Large intestine (tissue), 3 donors: ENCODE data around the gene RAD18. TPM values are rescaled to one million over a fixed set of nuclear protein-coding genes. Genes with fewer than 3 reads are reported as not detected.
A peak's percentile ranks its signal among the peaks of the same experiment; 100 is the strongest.

Experiments
- DNase-seq, 2 donors: peaks; one replicate each; pipeline versions ENCODE4 v3.0.0 to v3.0.0-alpha.2; 2013
- H3K27ac ChIP-seq: one replicate; pipeline ENCODE4 v1.5.1; 2013; ENCODE audit warnings: low read length
- H3K27me3 ChIP-seq: 2 replicates; pipeline ENCODE4 v1.6.1; 2013; ENCODE audit warnings: low read length; ENCODE audit not compliant: control insufficient read depth, insufficient read depth
- H3K36me3 ChIP-seq: 2 replicates; pipeline ENCODE4 v1.6.1; 2013; ENCODE audit warnings: low read length; ENCODE audit not compliant: control insufficient read depth, insufficient read depth
- H3K4me1 ChIP-seq: one replicate; pipeline ENCODE4 v1.6.1; 2013; ENCODE audit warnings: low read length; ENCODE audit not compliant: control insufficient read depth, insufficient read depth
- H3K4me3 ChIP-seq: one replicate; pipeline ENCODE4 v1.5.1; 2013; ENCODE audit warnings: low read length
- H3K9me3 ChIP-seq: one replicate; pipeline ENCODE4 v1.6.1; 2013; ENCODE audit warnings: mild to moderate bottlenecking, low read depth, low read length, moderate library complexity; ENCODE audit not compliant: control insufficient read depth
- WGBS: methylation state at CpG from one replicate; pipeline ENCODE4 v1.1.5; 2013; ENCODE audit warnings: low lambda C conversion rate; ENCODE audit not compliant: insufficient coverage; 5-methylcytosine and 5-hydroxymethylcytosine counted together
- polyA plus RNA-seq: library from polyadenylated mRNA; unstranded; fragments of 120-200 nt; gene quantifications from one replicate; pipeline ENCODE4 v1.2.1, GENCODE V29; 2013

RAD18 gene
- polyA plus RNA-seq, 1 donor: 8.2 TPM

DNA sequence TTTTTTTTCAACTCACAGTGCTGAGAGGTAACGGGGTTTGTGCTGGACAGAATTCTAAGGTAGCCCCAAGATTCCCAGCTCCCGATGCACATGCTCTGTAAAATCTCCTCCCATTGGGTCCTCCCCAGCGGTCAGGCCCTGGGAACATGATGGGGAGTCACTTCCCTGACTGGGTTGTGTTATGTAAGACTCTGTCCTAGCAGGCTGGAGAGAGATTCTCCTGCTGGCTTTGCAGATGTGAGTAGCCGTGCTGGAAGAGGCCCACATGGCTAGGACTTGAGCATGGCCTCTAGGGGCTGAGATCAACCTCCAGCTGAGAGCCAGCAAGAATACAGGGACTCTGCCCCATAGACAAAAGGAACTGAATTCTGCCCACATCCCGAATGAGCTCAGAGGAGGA lies 110.2 kb downstream of the RAD18 start:
- DNase-seq: no peak
- Histone ChIP-seq H3K4me1 (no peaks in the 10 kb centered on the region), H3K27me3 (no peaks in the 10 kb centered on the region), H3K4me3 (no peak overlapping the region), H3K36me3 (no peaks in the 10 kb centered on the region), H3K27ac (no peak overlapping the region), H3K9me3 (no peaks in the 10 kb centered on the region)
- WGBS: no CpG with 5 or more reads among the region's 5 CpGs

DNA sequence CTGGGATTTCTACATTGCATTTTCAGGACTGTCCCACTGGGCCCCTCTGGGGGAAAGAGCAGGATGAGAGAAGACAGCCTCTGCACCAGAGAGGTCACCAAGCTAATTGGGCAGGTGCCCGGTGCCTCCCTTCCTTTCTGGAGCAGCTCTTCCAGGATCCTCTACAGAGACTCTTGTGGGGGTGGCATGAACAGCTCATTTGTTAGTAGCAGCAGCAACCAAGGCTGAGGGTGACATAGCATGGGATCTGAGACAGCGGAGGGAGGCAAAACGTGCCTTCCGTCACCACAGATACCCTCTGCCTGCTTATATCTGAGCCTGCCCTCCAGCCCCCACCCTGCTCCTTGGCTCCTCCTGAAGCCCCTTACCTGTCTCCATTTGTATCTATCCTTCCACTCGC lies 110.8 kb downstream of the RAD18 start:
- WGBS: 93% methylated on average over 3 of the region's 5 CpGs

DNA sequence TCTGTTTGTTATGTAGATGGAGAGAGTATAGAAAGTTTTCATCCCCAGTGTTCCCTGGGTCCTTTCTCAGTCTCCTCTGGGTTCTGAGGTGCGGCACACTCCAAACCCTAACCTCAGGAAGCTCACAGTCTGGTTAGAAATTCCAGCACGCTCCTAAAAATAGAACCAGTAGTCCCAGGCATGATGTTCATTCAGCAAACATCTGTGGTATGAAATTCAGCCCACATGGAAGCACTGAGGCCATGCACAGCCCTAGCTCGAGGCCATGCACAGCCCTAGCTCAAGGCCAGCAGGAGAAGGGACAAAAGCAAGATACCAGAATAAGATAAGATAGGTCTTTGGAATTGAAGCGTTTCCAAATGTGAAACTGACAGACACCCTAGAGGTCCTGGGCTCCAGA lies 111.6 kb downstream of the RAD18 start:
- no peaks in the 10 kb centered on the region for H3K9me3 ChIP-seq
- no peaks in the 10 kb centered on the region for H3K4me1 ChIP-seq
- WGBS: 80% methylated on average over 1 of the region's 4 CpGs
- no peak overlapping the region for H3K4me3 ChIP-seq
- no peak overlapping the region for H3K27ac ChIP-seq
- H3K36me3 ChIP-seq: no peaks in the 10 kb centered on the region
- H3K27me3 ChIP-seq: no peaks in the 10 kb centered on the region
- DNase-seq: no peak

More for the DNA sequence above, 110.8 kb downstream of the RAD18 start:
- H3K36me3 ChIP-seq: no peaks in the 10 kb centered on the region
- DNase-seq: no peak
- no peaks in the 10 kb centered on the region for H3K9me3 ChIP-seq
- no peaks in the 10 kb centered on the region for H3K27me3 ChIP-seq
- H3K27ac ChIP-seq: no peak overlapping the region
- H3K4me3 ChIP-seq: no peak overlapping the region
- H3K4me1 ChIP-seq: no peaks in the 10 kb centered on the region

DNA sequence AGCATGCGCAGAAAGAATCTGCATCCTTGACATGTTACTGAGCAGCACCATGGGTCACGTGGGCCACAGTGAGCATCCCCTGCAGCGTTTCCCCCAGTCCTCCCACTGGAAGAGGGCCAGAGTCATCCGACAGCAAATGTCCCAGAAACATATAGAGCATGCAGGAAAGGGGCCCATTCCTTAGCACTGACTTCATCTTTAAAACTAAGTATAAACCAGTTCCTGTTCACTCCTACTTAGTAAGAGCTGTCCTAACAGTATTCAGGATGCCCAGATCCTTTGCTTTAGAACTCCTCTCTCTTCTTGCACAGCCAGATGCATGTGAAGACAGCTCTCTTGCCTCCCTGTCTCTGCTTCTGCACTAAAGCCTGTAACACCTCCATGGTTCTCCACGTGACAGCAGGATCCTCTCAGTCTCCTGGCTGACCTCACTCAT lies 114.6 kb downstream of the RAD18 start:
- Histone ChIP-seq H3K36me3 (no peaks in the 10 kb centered on the region), H3K4me3 (no peak overlapping the region), H3K4me1 (no peaks in the 10 kb centered on the region), H3K27me3 (no peaks in the 10 kb centered on the region), H3K27ac (no peak overlapping the region), H3K9me3 (no peaks in the 10 kb centered on the region)
- DNase-seq: peak in 1 of 2 donors; percentile 12
- no CpG with 5 or more reads among the region's 5 CpGs for WGBS

DNA sequence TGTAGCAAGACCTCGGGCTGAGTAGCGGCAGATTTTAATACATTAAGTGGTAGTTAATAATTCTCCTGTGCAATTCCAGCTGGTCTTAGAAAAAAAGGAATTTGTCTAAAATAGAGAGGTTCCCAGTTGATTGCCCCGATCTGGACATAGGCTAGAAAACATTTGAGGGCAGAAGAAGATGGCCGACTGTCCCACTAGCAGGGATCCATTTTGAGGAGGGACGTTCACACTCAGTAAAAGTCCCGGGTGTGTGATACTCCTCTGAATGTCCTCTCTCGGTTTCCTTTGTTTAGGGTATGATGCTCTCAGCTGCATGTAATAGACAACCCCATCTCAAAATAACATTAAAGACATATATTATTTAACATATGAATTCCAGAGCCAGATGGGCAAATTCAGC lies 116.0 kb downstream of the RAD18 start:
- no peaks in the 10 kb centered on the region for H3K9me3 ChIP-seq
- DNase-seq: no peak
- H3K27me3 ChIP-seq: no peaks in the 10 kb centered on the region
- no peak overlapping the region for H3K4me3 ChIP-seq
- no peaks in the 10 kb centered on the region for H3K36me3 ChIP-seq
- no peaks in the 10 kb centered on the region for H3K4me1 ChIP-seq
- no peak overlapping the region for H3K27ac ChIP-seq
- WGBS: no CpG with 5 or more reads among the region's 7 CpGs

DNA sequence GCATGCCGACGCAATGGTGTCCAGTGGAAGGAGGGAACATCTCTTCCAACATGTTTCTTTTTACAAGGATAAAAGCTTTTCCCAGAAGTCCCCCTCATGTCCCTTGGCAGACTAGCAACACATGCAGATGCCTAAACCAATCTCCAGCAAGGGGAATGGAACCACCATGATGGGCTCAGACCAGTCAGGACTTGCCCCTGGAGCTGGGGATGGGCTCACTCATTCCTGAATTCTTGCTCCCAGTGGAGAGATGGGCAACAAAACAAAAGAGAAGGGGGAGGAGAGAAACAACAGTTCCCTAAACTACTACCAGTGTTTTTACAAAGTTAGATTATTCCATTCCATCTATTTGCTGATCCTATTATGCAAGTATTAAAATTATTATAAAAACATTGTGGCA lies 117.1 kb downstream of the RAD18 start:
- Histone ChIP-seq H3K9me3 (no peaks in the 10 kb centered on the region), H3K36me3 (no peaks in the 10 kb centered on the region), H3K4me3 (no peak overlapping the region), H3K4me1 (no peaks in the 10 kb centered on the region), H3K27ac (no peak overlapping the region), H3K27me3 (no peaks in the 10 kb centered on the region)
- no CpG with 5 or more reads among the region's 2 CpGs for WGBS
- no peak for DNase-seq

DNA sequence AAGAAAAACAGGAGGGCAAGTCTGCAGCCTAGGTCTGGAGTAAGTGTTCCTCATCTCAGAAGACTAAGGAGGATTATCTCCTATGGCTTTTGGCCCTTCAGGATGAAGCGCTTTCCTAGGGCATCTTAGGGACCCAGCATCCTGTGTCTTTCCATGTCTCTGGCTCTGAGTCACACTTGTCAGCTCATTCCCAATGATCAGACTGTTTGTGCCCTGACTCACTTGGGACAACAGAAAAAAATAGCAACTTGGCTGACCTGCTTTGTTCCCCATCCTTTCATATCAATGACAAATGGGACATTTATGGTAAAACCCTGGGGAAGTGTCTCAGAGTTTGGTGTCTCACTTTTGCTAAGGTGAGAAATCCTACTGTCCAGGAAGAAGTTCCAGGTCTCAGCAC lies 117.6 kb downstream of the RAD18 start:
- Histone ChIP-seq H3K27me3 (no peaks in the 10 kb centered on the region), H3K36me3 (no peaks in the 10 kb centered on the region), H3K27ac (no peak overlapping the region), H3K4me1 (no peaks in the 10 kb centered on the region), H3K4me3 (no peak overlapping the region), H3K9me3 (no peaks in the 10 kb centered on the region)
- no peak for DNase-seq
- WGBS: 100% methylated on average over 1 of the region's 1 CpG

DNA sequence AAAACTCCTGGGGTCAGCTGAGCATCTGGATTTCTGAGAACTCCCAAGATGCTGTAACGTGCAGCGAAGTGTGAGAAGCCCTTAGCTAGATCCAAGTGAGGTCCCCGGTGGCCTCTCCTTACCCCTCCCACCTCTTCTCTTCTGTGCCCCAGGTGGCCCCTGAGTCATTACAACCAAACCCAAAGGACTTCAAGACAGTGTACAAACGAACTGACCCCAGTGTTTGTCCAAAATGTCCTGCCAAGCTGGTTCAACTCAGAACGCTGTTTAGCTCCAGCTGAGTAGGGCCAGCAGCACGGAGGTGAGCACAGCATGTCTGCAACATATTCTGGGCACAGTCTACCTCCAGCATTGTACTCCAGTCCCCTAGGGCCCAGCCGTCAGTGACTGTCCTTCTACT lies 119.9 kb downstream of the RAD18 start:
- no peaks in the 10 kb centered on the region for H3K36me3 ChIP-seq
- H3K27me3 ChIP-seq: no peaks in the 10 kb centered on the region
- H3K27ac ChIP-seq: no peak overlapping the region
- no peak overlapping the region for H3K4me3 ChIP-seq
- no peaks in the 10 kb centered on the region for H3K9me3 ChIP-seq
- no peaks in the 10 kb centered on the region for H3K4me1 ChIP-seq
- no peak for DNase-seq
- WGBS: no CpG with 5 or more reads among the region's 7 CpGs

DNA sequence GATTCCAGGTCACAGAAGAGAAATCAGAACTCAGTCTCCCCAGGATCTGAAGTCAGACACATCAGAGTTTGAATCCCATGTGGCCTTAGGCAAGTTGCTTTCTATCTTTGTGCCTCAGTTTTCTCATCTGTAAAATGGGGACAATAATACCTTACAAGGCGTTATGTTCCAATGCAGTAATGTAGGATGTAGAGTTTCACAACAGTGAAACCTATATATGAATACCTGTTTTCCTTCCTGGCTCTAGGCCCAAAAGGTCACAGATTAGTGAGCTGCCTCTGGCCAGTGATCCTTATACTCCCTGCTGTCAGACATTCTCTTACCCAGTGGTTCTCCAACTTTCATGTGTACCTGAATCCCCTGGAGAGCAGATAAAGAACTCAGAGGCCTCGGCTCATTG lies 121.0 kb downstream of the RAD18 start:
- Histone ChIP-seq H3K4me1 (no peaks in the 10 kb centered on the region), H3K27me3 (no peaks in the 10 kb centered on the region), H3K9me3 (no peaks in the 10 kb centered on the region), H3K36me3 (no peaks in the 10 kb centered on the region), H3K4me3 (no peak overlapping the region), H3K27ac (no peak overlapping the region)
- no peak for DNase-seq
- no CpG with 5 or more reads among the region's 2 CpGs for WGBS

DNA sequence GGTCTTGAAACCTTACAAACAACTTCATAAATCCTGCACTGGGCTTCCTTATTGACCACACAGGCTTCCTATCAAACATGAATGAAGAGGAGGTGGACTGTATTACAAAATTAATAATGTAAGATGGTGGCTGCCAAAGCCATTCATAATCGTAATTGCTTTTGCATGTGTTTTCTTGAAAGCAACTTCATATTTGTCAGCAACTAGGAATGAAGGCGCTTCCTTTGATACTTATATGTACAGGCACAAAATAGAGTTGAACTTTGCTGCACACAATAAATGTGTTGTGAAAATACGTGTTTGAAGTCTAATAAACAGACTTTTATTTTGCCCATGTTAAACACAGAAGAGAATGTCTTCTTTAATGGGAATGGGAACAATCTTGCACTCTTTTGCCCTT lies 121.8 kb downstream of the RAD18 start:
- WGBS: 92% methylated on average over 2 of the region's 3 CpGs
- no peaks in the 10 kb centered on the region for H3K27me3 ChIP-seq
- no peaks in the 10 kb centered on the region for H3K9me3 ChIP-seq

DNA sequence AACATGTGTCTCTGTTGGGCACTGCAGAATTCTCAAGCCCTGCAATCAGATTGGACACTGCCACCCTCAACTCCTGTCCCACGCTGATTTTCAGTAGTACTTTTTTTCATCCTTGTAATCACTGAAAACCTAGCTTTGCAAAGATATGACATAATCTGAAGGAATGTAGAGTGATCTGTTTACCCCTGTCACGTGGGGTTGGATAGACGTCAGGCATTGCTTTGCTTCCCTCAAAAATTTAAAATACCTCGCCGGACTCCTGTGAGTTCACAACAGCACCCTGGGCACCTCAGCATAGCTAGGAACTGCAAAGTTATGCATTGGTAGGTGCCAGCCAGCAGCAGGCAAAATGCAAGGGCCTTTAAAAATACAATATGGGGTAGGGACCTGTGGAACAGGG lies 122.7 kb downstream of the RAD18 start:
- no peaks in the 10 kb centered on the region for H3K36me3 ChIP-seq
- H3K4me3 ChIP-seq: no peak overlapping the region
- H3K27me3 ChIP-seq: no peaks in the 10 kb centered on the region
- no peaks in the 10 kb centered on the region for H3K9me3 ChIP-seq
- no peak for DNase-seq
- H3K4me1 ChIP-seq: no peaks in the 10 kb centered on the region
- WGBS: no CpG with 5 or more reads among the region's 5 CpGs
- no peak overlapping the region for H3K27ac ChIP-seq

More for the DNA sequence above, 121.8 kb downstream of the RAD18 start:
- Histone ChIP-seq H3K36me3 (no peaks in the 10 kb centered on the region), H3K4me3 (no peak overlapping the region), H3K4me1 (no peaks in the 10 kb centered on the region), H3K27ac (no peak overlapping the region)
- DNase-seq: no peak
